H1 (cell line): ENCODE data around the gene PPM1N. TPM values are rescaled to one million over a fixed set of nuclear protein-coding genes. Genes with fewer than 3 reads are reported as not detected.

ENCODE experiments used
- CTCF ChIA-PET: fragments of 300-600 bp; sonication (Branson Sonifier 250); formaldehyde crosslinking; loops from one replicate; lab custom pipeline; 2021; ENCODE audit not compliant: partially characterized antibody; lab: Charles Lee
- POLR2A ChIA-PET: fragments of 300-600 bp; sonication (Branson Sonifier 250); formaldehyde crosslinking; loops from one replicate; lab custom pipeline; 2021; ENCODE audit warnings: inconsistent platforms; ENCODE audit not compliant: partially characterized antibody; lab: Charles Lee
- DNase-seq, 2 experiments: peaks; one replicate each; pipeline versions ENCODE4 v3.0.0 to v3.0.0-alpha.2; 2010 to 2022; ENCODE audit warnings: low spot score in 2 of 2, low read depth in 1 of 2, mixed read lengths in 1 of 2
- FAIRE-seq: peaks from 2 replicates; lab custom pipeline; 2011; peaks lifted over from hg19 to GRCh38; lab: Jason Lieb, UNC
- H2AFZ ChIP-seq: 2 replicates; pipeline ENCODE4 v1.8.1; 2012; ENCODE audit warnings: low read length, inconsistent platforms
- H2AK5ac ChIP-seq: 2 replicates; pipeline ENCODE4 v1.6.1; 2013; ENCODE audit warnings: low read depth, low read length
- H2BK120ac ChIP-seq: replicated peaks from 2 replicates; pipeline ENCODE3; 2013; ENCODE audit warnings: low read depth, low read length, inconsistent platforms
- H2BK12ac ChIP-seq: 2 replicates; pipeline ENCODE4 v1.6.1; 2013; ENCODE audit warnings: low read depth, low read length
- H2BK15ac ChIP-seq: 2 replicates; pipeline ENCODE4 v1.6.1; 2013; ENCODE audit warnings: low read length
- H2BK20ac ChIP-seq: 2 replicates; pipeline ENCODE4 v1.6.1; 2013; ENCODE audit warnings: low read length
- H2BK5ac ChIP-seq: 2 replicates; pipeline ENCODE4 v1.6.1; 2013; ENCODE audit warnings: low read depth, low read length
- H3K14ac ChIP-seq: 2 replicates; pipeline ENCODE4 v1.6.1; 2013; ENCODE audit warnings: inconsistent platforms; ENCODE audit not compliant: insufficient read length
- H3K18ac ChIP-seq: 2 replicates; pipeline ENCODE4 v1.6.1; 2013; ENCODE audit warnings: low read length; ENCODE audit errors: extremely low read depth
- H3K23ac ChIP-seq: 2 replicates; pipeline ENCODE4 v1.6.1; 2013; ENCODE audit warnings: inconsistent platforms; ENCODE audit not compliant: insufficient read length
- H3K23me2 ChIP-seq: 2 replicates; pipeline ENCODE4 v1.6.1; 2013; ENCODE audit warnings: low read depth, low read length
- H3K27ac ChIP-seq: 2 replicates; pipeline ENCODE4 v1.6.1; 2011; ENCODE audit warnings: low read depth, low read length, inconsistent platforms
- H3K27me3 ChIP-seq, 4 experiments: replicated peaks in 1 of 4; 1 replicate in 1 of 4; 2 replicates in 3 of 4; pipeline versions ENCODE4 v1.6.1 to v1.8.1; 2011 to 2013; ENCODE audit warnings: low read length in 3 of 4, mild to moderate bottlenecking in 3 of 4, inconsistent platforms in 2 of 4, mixed read lengths in 2 of 4, moderate library complexity in 1 of 4; ENCODE audit not compliant: control insufficient read depth in 3 of 4, insufficient read depth in 3 of 4; ENCODE audit errors: extremely low read depth in 1 of 4
- H3K36me3 ChIP-seq, 4 experiments: 2 replicates each; pipeline versions ENCODE4 v1.6.1 to v1.8.1; 2011 to 2013; ENCODE audit warnings: mild to moderate bottlenecking in 4 of 4, low read length in 3 of 4, moderate library complexity in 2 of 4, control low read depth in 1 of 4, inconsistent platforms in 1 of 4; ENCODE audit not compliant: insufficient read depth in 4 of 4, control insufficient read depth in 2 of 4
- H3K4ac ChIP-seq: replicated peaks from 2 replicates; pipeline ENCODE3; 2013; ENCODE audit warnings: low read length, low read depth, mixed read lengths, inconsistent platforms; ENCODE audit not compliant: insufficient read length
- H3K4me1 ChIP-seq, 4 experiments: replicated peaks in 1 of 4; 1 replicate in 1 of 4; 2 replicates in 3 of 4; pipeline versions ENCODE4 v1.6.1 to v1.8.1; 2011 to 2013; ENCODE audit warnings: low read length in 3 of 4, inconsistent platforms in 2 of 4, mixed read lengths in 1 of 4; ENCODE audit not compliant: insufficient read depth in 4 of 4, control insufficient read depth in 3 of 4
- H3K4me2 ChIP-seq, 2 experiments: 2 replicates each; pipeline versions ENCODE4 v1.6.1 to v1.8.1; 2011 to 2013; ENCODE audit warnings: low read depth in 2 of 2, low read length in 2 of 2, control low read depth in 1 of 2, inconsistent platforms in 1 of 2, mild to moderate bottlenecking in 1 of 2; ENCODE audit not compliant: insufficient read depth in 1 of 2
- H3K4me3 ChIP-seq, 4 experiments: fragments of 200-600, 300-600 bp in 1 of 4; sonication (generic), shearing (Covaris generic), sonication (Bioruptor Twin) in 1 of 4; 2 replicates each; pipeline versions ENCODE4 v1.5.1 to v1.8.1; 2011 to 2016; ENCODE audit warnings: low read length in 4 of 4, low read depth in 3 of 4, control low read depth in 2 of 4, inconsistent platforms in 2 of 4, mild to moderate bottlenecking in 2 of 4, mixed read lengths in 1 of 4, moderate library complexity in 1 of 4; ENCODE audit not compliant: insufficient read depth in 2 of 4; ENCODE audit errors: extremely low read depth in 1 of 4
- H3K56ac ChIP-seq: replicated peaks from 2 replicates; pipeline ENCODE3; 2013; ENCODE audit warnings: low read depth, mild to moderate bottlenecking, mixed read lengths, low read length, inconsistent platforms; ENCODE audit not compliant: insufficient read length
- H3K79me1 ChIP-seq: 2 replicates; pipeline ENCODE4 v1.6.1; 2013; ENCODE audit warnings: low read depth, low read length, control low read depth
- H3K79me2 ChIP-seq, 2 experiments: 2 replicates each; pipeline versions ENCODE4 v1.6.1 to v1.8.1; 2012 to 2013; ENCODE audit warnings: low read length in 2 of 2, mild to moderate bottlenecking in 2 of 2, inconsistent platforms in 1 of 2; ENCODE audit not compliant: insufficient read depth in 2 of 2, control insufficient read depth in 1 of 2
- H3K9ac ChIP-seq, 4 experiments: replicated peaks in 1 of 4; 1 replicate in 1 of 4; 2 replicates in 3 of 4; pipeline versions ENCODE4 v1.6.1 to v1.8.1; 2011 to 2013; ENCODE audit warnings: low read depth in 3 of 4, low read length in 3 of 4, control low read depth in 2 of 4, mild to moderate bottlenecking in 2 of 4, moderate library complexity in 2 of 4, inconsistent platforms in 1 of 4; ENCODE audit errors: extremely low read depth in 1 of 4
- H3K9me3 ChIP-seq, 2 experiments: 2 replicates each; pipeline versions ENCODE4 v1.6.1 to v1.8.1; 2012 to 2013; ENCODE audit warnings: mild to moderate bottlenecking in 2 of 2, moderate library complexity in 2 of 2, control low read depth in 1 of 2, inconsistent platforms in 1 of 2, low read depth in 1 of 2, low read length in 1 of 2, mixed read lengths in 1 of 2; ENCODE audit not compliant: insufficient read depth in 2 of 2
- H4K20me1 ChIP-seq, 2 experiments: replicated peaks in 1 of 2; 2 replicates each; pipeline versions ENCODE3 to v1.8.1; 2011 to 2013; ENCODE audit warnings: inconsistent platforms in 2 of 2, low read length in 2 of 2, mild to moderate bottlenecking in 1 of 2; ENCODE audit not compliant: insufficient read depth in 2 of 2, control insufficient read depth in 1 of 2
- H4K5ac ChIP-seq: 2 replicates; pipeline ENCODE4 v1.6.1; 2013; ENCODE audit warnings: low read length, low read depth, mixed read lengths, inconsistent platforms; ENCODE audit not compliant: insufficient read length
- H4K8ac ChIP-seq: 2 replicates; pipeline ENCODE4 v1.8.0; 2013; ENCODE audit warnings: mild to moderate bottlenecking, moderate library complexity, low read length, inconsistent platforms; ENCODE audit not compliant: insufficient read depth; ENCODE audit errors: extremely low read depth
- H4K91ac ChIP-seq: replicated peaks from 2 replicates; pipeline ENCODE3; 2013; ENCODE audit warnings: low read length, mixed read lengths, inconsistent platforms; ENCODE audit not compliant: insufficient read length
- ATF3 ChIP-seq: IDR thresholded peaks from 2 replicates; pipeline ENCODE4 v1.6.1; 2011; ENCODE audit warnings: low read depth, mild to moderate bottlenecking, low read length; ENCODE audit not compliant: insufficient read depth
- CTCF ChIP-seq, 3 experiments: IDR thresholded peaks; 1 replicate in 2 of 3; 2 replicates in 1 of 3; pipeline versions ENCODE4 v1.5.1 to v1.6.1; 2011; ENCODE audit warnings: low read length in 3 of 3, mild to moderate bottlenecking in 3 of 3, inconsistent platforms in 2 of 3, low read depth in 1 of 3, moderate library complexity in 1 of 3; ENCODE audit not compliant: insufficient read depth in 1 of 3; ENCODE audit errors: control extremely low read depth in 1 of 3
- EZH2 ChIP-seq: fragments of 200-600 bp; sonication (generic); IDR thresholded peaks from 2 replicates; pipeline ENCODE4 v1.7.1; 2012; ENCODE audit warnings: low read depth, mild to moderate bottlenecking, moderate library complexity, low read length, inconsistent platforms; ENCODE audit not compliant: severe bottlenecking
- SIX5 ChIP-seq: IDR thresholded peaks from 2 replicates; pipeline ENCODE4 v1.6.1; 2011; ENCODE audit warnings: mild to moderate bottlenecking, low read depth, low read length
- SP2 ChIP-seq: IDR thresholded peaks from 2 replicates; pipeline ENCODE4 v1.6.1; 2012; ENCODE audit warnings: mild to moderate bottlenecking, low read length, inconsistent platforms
- USF2 ChIP-seq: IDR thresholded peaks from 2 replicates; pipeline ENCODE4 v1.6.1; 2011; ENCODE audit warnings: low read length, improper control_type of control experiment
- WGBS, 2 experiments: shearing (Covaris generic) in 1 of 2; methylation state at CpG; one replicate each; pipeline versions ENCODE4 v1.1.6 to v1.1.7; 2013 to 2015; ENCODE audit warnings: low lambda C conversion rate in 2 of 2, mixed read lengths in 2 of 2, inconsistent platforms in 1 of 2, low coverage in 1 of 2, missing lambda C conversion rate in 1 of 2; ENCODE audit not compliant: insufficient replicate concordance in 2 of 2, insufficient coverage in 1 of 2, insufficient read length in 1 of 2; ENCODE audit errors: extremely low coverage in 1 of 2, missing lambda C conversion rate in 1 of 2; 5-methylcytosine and 5-hydroxymethylcytosine counted together
- polyA plus RNA-seq, 7 experiments: library from polyadenylated mRNA; depleted of rRNA in 3 of 7; stranded (reverse) in 5 of 7; unstranded in 2 of 7; fragments of >200 nt in 5 of 7; fragments of 200-250 nt in 2 of 7; gene quantifications; 1 replicate in 5 of 7; 2 replicates in 1 of 7; 4 replicates in 1 of 7; pipeline versions ENCODE4 v1.2.1 to v1.2.3, GENCODE V29; 2011 to 2013; ENCODE audit warnings: missing spikeins in 2 of 7, mixed read lengths in 2 of 7
- total RNA-seq: library from RNA; stranded (reverse); fragmentation: NEBNext Ultra II Directional; extraction: Animal tissue kit (Norgen Biotek cat#: 25700); gene quantifications from 2 replicates; pipeline ENCODE4 v1.2.1, GENCODE V29; 2021

The PPM1N gene
- total and polyA plus RNA-seq, 2 of the 8 experiments (the other 6 are each of a cell fraction or from before 2014, with no cell fraction given) = 12.2 to 14.4 TPM

- Histone ChIP-seq H2AFZ (no peak overlapping the region), H3K79me1 (no peaks in the 10 kb centered on the region), H3K23me2 (no peaks in the 10 kb centered on the region; the same call in 1 of the 2 replicates), H3K4me2 (peak overlapping the region; percentile 21 to 84), H3K27me3 (no peaks in the 10 kb centered on the region), H3K4me3 (peak overlapping the region; percentile 32 to 69 (median 52)), H2BK15ac (no peak overlapping the region), H2AK5ac (no peak overlapping the region), H3K14ac (no peak overlapping the region), H2BK20ac (no peak overlapping the region), H3K9ac (peak overlapping the region in 1 of 4 experiments; percentile 5; a peak in 1 of 7 replicates), H4K91ac (no peak overlapping the region), H3K23ac (no peak overlapping the region), H2BK12ac (no peak overlapping the region), H4K20me1 (peaks cover 0 to 4% of the 10 kb centered on the region in 2 experiments), H3K56ac (peak overlapping the region; percentile 66), H3K4ac (no peak overlapping the region), H3K4me1 (peaks cover 0 to 3% (median 0%) of the 10 kb centered on the region in 4 experiments; a peak in 1 of 7 replicates), H4K8ac (no peak overlapping the region; the same call in 1 of the 2 replicates), H3K79me2 (no peaks in the 10 kb centered on the region), H4K5ac (peak overlapping the region; percentile 47), H2BK5ac (no peak overlapping the region), H2BK120ac (no peak overlapping the region), H3K36me3 (no peaks in the 10 kb centered on the region; a peak in 1 of 8 replicates), H3K27ac (no peak overlapping the region; the same call in 1 of the 2 replicates), H3K9me3 (no peaks in the 10 kb centered on the region), H3K18ac (no peak overlapping the region; the same call in 1 of the 2 replicates)
- POLR2A ChIA-PET = interaction anchor here (0.6 to 2.3 kb wide), 15 partner anchors 11 to 284 kb away, joined by 3 to 16 read pairs (median 4); partner anchors contain the start of genes ERCC1, FOSB, PPM1N and SIX5
- CTCF ChIA-PET = interaction anchor here (0.5 to 32.9 kb wide), 62 partner anchors 9 to 888 kb away, joined by 3 to 760 read pairs (median 4); partner anchors contain the start of genes ERCC1, FOSB, PPM1N and PPP1R13L
- WGBS, 2 experiments = 6% methylated on average over 27 of the region's 35 CpGs; no CpG with 5 or more reads in 1 of the 2 experiments
- DNase-seq (peak in 1 of 2 experiments; percentile 100), FAIRE-seq (peak; percentile 36)
- TF ChIP-seq USF2 (no peak), ATF3 (peak; percentile 73; the same call in 1 of the 2 replicates), CTCF (IDR thresholded peaks at IDR 0.05; ENCODE audit: control extremely low read depth in 1 of 3, insufficient read depth in 1 of 3, low read depth in 1 of 3, low read length in 3 of 3) (peak; percentile 86 to 95 (median 92)), SIX5 (peak; percentile 98), SP2 (no peak), EZH2 (no peak)
Measured at GRCh38 chr19:45485305-45486077, 12.8 kb upstream of the PPM1N start.
